Hematopoietic multipotent progenitor cell treated with erythropoietin and hydrocortisone succinate and interleukin-3 and kit ligand, for 8 days (in vitro differentiated cells): ENCODE results near the gene CYB5R4.

Source experiments
- DNase-seq: peaks from one replicate; pipeline ENCODE4 v3.0.0-alpha.2; 2015

The CYB5R4 gene

DNA sequence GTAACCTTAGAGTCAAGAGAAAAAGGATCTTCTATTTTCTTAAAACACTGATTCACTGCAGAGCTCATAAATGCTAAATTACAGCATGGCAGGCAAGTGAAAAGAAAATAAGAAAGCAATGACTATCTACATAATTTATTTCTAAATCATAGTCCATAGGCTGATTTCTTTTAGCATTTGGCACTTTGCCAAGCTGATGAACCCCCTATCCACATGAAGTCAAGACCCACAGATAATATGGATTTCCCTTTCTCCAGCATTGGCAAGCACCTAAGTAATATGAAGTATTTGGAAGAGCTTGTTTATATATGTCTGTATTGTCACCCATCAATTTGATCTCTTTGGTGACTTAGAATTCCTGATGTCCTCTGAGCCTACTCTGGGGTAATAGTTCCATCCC lies 126.2 kb downstream of the CYB5R4 start:
- DNase-seq = no peak

DNA sequence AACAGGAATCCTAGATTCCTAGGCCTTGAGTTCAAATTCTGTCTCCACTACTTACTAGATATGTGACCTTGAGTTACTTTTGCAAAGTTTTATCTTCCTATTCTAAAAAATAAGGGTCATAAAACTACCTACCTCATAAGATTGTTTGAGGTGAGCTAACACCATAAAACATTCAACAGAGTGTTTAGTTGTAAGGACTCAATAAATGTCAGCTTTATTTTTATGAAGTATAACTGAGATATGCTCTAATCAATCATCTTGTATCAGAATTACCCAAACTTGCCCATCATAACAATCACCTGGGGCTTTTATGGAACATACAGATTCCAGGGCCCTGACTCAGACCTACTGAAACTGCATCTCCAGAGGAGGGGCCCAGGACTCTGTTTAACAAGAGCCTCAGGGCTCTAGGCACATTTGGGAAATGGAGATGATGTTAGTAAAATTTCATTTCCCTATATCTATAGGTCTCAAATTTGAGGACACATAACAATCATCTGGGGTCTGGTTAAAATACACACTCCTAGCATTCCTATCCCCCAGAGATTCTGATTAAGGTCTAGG lies 138.6 kb downstream of the CYB5R4 start:
- DNase-seq = no peak

DNA sequence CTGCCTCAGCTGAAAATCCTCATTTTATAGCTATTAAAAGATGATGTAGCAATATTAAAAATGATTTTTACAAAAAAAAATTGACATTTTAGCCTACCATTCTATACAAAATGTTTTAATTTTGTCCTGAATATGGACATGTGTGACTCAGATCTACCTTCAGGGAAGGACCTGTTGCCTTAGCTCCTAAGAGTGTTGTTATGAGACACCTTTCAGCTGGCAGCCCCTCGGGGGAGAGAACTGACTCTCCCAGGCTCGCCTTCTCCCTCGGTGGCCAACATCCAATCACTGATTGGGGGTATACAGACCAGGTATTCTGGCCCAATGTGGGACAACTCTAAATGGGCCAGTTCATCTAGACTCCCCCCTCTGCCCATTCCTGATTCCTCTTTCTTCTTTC lies 141.6 kb downstream of the CYB5R4 start:
- DNase-seq = no peak

DNA sequence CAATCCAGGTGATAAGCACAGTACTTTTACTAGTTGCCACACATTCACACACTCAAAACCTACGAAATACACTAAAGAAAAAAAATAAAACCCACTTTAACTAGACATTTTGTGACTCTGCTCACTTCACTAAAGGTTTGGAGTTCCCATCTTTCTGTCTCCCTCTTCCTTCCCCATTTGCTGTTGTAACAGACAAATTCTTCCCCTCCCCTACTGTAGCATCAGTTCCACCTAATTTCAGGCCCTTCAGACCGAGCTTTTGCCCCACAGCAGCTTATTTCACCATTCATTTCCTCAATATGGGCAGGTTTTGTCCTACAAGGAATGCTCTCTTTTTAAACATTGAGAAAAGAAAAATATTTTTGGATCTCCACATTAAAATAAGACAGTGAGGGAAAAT lies 142.7 kb downstream of the CYB5R4 start:
- DNase-seq = no peak

DNA sequence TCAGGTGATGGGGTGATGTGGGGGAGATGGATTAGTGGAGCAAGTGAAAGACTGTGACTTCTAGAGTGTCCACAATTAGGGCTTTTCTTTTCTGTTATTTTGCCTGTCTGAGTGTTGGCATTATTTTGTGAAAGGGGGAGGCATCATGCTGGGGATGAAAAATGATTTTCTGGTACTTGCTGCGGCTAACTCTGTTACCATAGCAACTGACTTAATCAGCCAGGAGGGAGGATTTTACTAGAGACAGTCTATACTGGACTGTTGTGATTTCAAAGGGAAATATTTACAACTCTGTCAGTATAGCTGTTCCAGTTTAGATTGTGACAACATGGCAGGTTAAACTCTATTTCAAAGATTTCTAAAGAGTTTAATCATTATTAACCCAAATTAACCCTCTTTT lies 143.6 kb downstream of the CYB5R4 start:
- DNase-seq = no peak

DNA sequence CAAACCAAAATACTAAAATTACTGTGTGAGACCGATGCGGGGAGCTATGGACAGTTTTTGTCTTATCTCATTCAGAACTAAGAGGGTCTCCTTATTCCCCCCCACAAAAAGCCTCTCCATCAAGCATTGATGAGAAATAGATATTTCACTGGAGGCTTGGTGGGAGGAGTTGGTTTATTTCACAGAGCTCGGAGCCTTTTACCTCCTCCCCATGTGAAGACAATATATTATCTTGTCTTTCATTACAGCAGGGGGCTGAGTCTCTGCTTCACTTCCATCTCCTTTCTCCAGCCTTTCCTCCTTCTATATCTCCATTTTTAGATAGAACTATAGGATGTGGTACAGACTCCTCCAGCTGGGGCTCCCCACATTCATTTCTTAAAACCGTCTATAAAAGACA lies 144.2 kb downstream of the CYB5R4 start:
- DNase-seq = no peak

DNA sequence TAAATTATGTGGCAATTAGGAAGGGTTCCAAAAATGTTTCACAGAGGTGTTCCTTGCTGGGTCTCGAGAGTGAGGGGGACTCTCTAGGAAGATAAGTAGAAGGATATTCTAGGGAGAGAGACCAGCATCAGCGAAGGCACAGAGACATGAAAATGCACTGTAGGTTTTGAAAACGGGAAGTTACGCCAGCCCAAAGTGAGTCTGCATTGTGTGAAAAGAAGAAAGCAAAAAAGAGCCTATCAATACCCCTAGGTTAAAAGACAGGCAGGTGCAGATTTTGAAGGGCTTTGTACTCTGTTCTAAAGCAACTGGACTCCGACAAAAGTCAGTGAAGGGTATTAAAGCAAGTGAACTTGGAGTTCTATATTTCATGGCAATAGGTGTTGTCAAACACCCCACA lies 148.4 kb downstream of the CYB5R4 start:
- no peak for DNase-seq

DNA sequence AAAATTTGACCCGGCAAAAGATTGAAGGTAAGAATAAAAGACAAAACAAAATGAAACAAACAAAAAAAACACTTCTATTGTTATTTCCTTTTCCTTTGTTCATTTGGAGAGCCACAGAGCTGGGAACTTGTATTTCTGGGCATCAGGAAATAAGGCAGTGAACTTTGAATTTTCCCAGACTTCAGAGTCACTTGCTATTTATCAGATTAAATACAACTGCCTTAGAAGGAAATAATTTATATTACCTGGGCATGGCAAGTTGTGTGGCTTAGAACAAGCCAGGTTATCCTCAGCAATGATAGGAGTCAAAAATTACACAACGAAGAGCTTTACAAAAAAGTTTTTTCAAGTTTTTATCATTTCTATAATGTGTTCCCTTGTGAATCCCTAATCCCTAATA lies 153.9 kb downstream of the CYB5R4 start:
- no peak for DNase-seq

DNA sequence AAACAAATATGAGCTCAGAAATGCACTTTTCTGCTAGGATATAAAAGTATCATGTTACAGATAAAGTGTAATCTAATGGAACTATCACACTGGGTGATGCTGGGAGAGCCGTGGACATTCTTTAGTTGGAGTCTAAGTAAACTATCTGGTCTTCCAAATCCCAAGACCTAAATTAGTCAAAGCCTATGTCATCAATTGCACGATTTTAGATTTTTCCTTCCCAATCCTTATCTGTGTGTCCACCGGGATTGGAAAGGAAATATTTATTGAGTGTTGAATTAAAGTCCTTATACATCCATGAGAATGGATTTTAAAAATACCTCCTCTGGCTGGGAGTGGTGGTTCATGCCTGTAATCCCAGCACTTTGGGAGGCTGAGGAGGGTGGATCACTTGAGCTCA lies 154.4 kb downstream of the CYB5R4 start:
- DNase-seq = no peak

DNA sequence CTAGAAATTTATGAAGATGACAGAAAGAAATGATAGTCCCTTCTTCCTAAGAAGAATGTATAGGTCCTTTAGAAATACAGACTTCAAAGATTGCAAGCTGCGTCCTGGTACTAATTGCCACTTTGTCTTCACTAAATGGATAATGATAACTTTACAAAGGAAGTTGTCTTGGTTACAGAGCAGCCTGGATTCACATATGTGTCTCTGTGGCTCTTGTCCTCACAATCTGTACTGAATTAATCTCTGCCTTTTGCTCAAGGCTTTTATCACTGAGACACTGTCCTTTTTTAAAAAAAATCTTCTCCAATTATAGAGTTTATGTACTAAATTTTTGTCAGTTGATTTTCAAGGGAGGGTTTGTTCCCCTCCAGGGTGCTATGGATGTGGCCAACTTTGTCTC lies 156.5 kb downstream of the CYB5R4 start:
- no peak for DNase-seq
